Central memory CD8-positive, alpha-beta T cell (primary cell): ENCODE measurements around the gene PTP4A1.
A peak's percentile ranks its signal among the peaks of the same experiment; 100 is the strongest.

ENCODE experiments used
- ATAC-seq: fragments of 150-1000 bp; cut with Tn5 transposase; replicated peaks from 2 replicates; pipeline ENCODE4 v1.10.0; 2022; ENCODE audit warnings: mild to moderate bottlenecking, moderate FRiP score, moderate number of reproducible peaks; ENCODE audit not compliant: poor library complexity, severe bottlenecking; ENCODE audit errors: extremely low read depth
- DNase-seq, 2 donors: peaks; one replicate each; pipeline ENCODE4 v3.0.0; 2021; ENCODE audit warnings: low spot score in 2 of 2
- H3K27ac Mint-ChIP-seq: one replicate; pipeline ENCODE4 v1.8.0; 2022; ENCODE audit warnings: low read depth, mild to moderate bottlenecking, moderate library complexity, mixed read lengths
- H3K27me3 Mint-ChIP-seq: one replicate; pipeline ENCODE4 v1.8.0; 2022; ENCODE audit warnings: mixed read lengths
- H3K36me3 Mint-ChIP-seq: one replicate; pipeline ENCODE4 v1.8.0; 2022; ENCODE audit warnings: mild to moderate bottlenecking, moderate library complexity, mixed read lengths; ENCODE audit not compliant: insufficient read depth
- H3K4me1 Mint-ChIP-seq: one replicate; pipeline ENCODE4 v1.8.0; 2022; ENCODE audit warnings: mixed read lengths
- H3K4me3 Mint-ChIP-seq: one replicate; pipeline ENCODE4 v1.8.0; 2022; ENCODE audit warnings: mild to moderate bottlenecking, moderate library complexity, mixed read lengths
- H3K9me3 Mint-ChIP-seq: one replicate; pipeline ENCODE4 v1.8.0; 2022; ENCODE audit warnings: mixed read lengths

PTP4A1 gene

DNA sequence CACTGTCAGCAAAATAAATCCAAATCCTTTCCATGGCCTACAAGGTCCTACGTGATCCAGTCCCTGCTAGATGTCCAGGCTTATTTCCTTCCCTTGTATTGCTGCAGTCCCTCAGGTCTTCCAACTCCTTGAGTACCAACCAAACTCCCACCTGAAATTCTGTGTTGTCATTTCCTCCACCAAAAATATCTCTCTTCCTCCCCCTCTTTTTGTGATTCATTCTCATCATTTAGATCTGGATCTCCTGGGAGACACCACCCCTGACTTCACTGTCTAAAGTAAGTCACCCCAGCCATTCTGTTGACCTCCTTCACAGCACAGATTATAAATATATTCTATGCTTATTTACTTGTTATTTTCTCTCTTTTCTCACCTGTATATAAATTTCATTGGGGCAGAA lies 9.0 kb upstream of the PTP4A1 start:
- no peak for ATAC-seq
- Mint-ChIP-seq H3K27ac (no peak overlapping the region), H3K4me3 (no peak overlapping the region), H3K9me3 (no peaks in the 10 kb centered on the region), H3K27me3 (peaks cover 18% of the 10 kb centered on the region), H3K36me3 (no peaks in the 10 kb centered on the region), H3K4me1 (no peaks in the 10 kb centered on the region)
- no peak for DNase-seq

DNA sequence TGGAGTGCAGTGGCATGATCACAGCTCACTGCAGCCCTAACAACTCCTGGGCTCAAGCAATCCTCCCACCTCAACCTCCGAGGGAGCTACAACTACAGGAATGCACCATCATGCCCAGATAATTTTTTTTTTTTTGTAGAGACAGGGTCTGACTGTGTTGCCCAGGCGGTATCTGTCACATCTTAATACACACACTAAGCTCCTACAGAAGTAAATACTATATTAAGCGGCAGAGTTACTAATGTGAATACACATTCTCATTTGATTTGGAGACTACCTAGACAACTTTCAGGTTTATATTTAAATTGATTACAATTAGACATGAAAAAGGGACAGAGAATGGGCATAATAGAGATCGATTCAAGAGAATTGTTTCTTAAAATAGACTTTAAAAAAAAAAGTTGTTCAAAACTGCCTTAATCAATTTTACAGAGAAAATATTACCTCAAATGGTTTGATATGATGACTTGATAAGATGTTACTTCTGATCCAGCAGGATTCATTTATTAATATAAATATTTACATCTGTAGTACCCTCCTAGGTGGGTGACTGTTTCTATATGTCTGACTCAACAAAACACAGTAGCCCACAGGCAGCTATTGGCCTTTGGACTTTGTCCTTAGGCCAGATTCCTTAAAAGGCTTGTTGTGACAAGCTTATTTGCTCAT lies 7.1 kb upstream of the PTP4A1 start:
- ATAC-seq = no peak
- no peak overlapping the region for H3K4me3 Mint-ChIP-seq
- no peak for DNase-seq
- H3K4me1 Mint-ChIP-seq = no peaks in the 10 kb centered on the region
- no peak overlapping the region for H3K27ac Mint-ChIP-seq
- peaks cover 8% of the 10 kb centered on the region for H3K27me3 Mint-ChIP-seq
- H3K9me3 Mint-ChIP-seq = no peaks in the 10 kb centered on the region
- H3K36me3 Mint-ChIP-seq = no peaks in the 10 kb centered on the region

- no peaks in the 10 kb centered on the region for H3K9me3 Mint-ChIP-seq
- no peak for DNase-seq
- no peaks in the 10 kb centered on the region for H3K36me3 Mint-ChIP-seq
- H3K4me1 Mint-ChIP-seq = no peaks in the 10 kb centered on the region
- no peak for ATAC-seq
- H3K27me3 Mint-ChIP-seq = peaks cover 8% of the 10 kb centered on the region
- no peak overlapping the region for H3K4me3 Mint-ChIP-seq
- H3K27ac Mint-ChIP-seq = no peak overlapping the region
These were observed 6.3 kb upstream of the PTP4A1 start for GRCh38 chr6:63565727-63566596.

DNA sequence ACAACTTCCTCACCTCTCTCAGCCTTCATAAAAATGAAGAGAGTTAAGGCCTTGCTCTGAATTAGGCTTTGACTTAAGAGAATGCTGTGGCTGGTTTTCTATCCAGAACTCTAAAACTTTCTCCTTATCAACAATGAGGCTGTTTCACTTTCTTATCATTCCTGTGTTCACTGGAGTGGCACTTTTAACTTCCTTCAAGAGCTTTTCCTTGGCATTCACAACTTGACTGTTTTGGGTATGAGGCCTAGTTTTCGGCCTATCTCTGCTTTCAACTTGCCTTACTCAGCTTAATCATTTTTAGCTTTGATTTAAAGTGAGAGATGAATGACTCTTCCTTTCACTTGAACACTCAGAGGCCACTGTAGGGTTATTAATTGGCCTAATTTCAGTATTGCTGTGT lies 4.3 kb upstream of the PTP4A1 start:
- Mint-ChIP-seq H3K27ac (no peak overlapping the region), H3K36me3 (peaks cover 7% of the 10 kb centered on the region), H3K4me1 (peaks cover 11% of the 10 kb centered on the region), H3K27me3 (peaks cover 8% of the 10 kb centered on the region), H3K4me3 (no peak overlapping the region), H3K9me3 (no peaks in the 10 kb centered on the region)
- no peak for ATAC-seq
- no peak for DNase-seq

DNA sequence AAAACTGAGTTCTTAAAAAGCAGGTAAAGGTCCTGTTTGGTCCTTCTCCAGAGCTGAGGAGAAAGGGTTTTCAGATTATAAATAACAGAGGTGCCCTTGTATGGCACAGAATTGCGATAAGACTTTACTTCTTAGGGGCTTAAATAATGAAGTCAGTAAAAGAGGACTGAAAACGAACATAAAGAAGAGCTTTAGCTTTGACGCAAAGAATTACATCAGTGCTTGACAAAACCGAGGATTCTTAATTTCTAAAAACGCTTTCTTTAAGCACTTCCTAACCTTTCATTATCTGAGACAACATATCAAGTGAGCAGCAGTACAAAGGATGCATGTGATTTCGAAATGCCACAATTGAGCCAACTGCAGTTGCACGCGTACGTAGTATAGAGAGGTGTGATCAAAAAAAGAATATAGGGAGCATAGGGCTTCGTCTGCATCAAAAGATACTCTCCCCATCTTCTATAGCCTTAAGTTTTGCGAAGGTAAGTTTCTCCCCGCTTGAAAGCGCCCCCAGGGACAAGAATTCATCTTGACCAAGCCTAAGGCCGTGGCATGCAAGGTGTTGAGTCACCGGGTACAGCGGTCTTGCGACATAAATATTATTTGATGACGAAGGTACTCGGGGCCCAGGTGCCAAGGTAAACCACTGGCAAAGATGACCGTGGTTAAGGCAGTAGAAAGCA lies 778 bp upstream of the PTP4A1 start:
- H3K36me3 Mint-ChIP-seq = peaks cover 19% of the 10 kb centered on the region
- DNase-seq = no peak
- peak overlapping the region; percentile 90 for H3K27ac Mint-ChIP-seq
- no peak for ATAC-seq
- H3K9me3 Mint-ChIP-seq = no peaks in the 10 kb centered on the region
- peak overlapping the region; percentile 88 for H3K4me3 Mint-ChIP-seq
- no peaks in the 10 kb centered on the region for H3K27me3 Mint-ChIP-seq
- peaks cover 30% of the 10 kb centered on the region for H3K4me1 Mint-ChIP-seq

GRCh38 chr6:63572747-63573075 lies 431 bp downstream of the PTP4A1 start:
- Mint-ChIP-seq H3K4me3 (peak overlapping the region; percentile 88), H3K27ac (peak overlapping the region; percentile 90), H3K27me3 (no peaks in the 10 kb centered on the region), H3K9me3 (no peaks in the 10 kb centered on the region), H3K36me3 (peaks cover 27% of the 10 kb centered on the region), H3K4me1 (peaks cover 30% of the 10 kb centered on the region)
- peak; percentile 2 for ATAC-seq
- DNase-seq = no peak

GRCh38 chr6:63573076-63573898 lies 1.0 kb downstream of the PTP4A1 start:
- H3K9me3 Mint-ChIP-seq = no peaks in the 10 kb centered on the region
- peak; percentile 45 for ATAC-seq
- H3K27me3 Mint-ChIP-seq = no peaks in the 10 kb centered on the region
- peak overlapping the region; percentile 88 for H3K4me3 Mint-ChIP-seq
- peak overlapping the region; percentile 90 for H3K27ac Mint-ChIP-seq
- peaks cover 33% of the 10 kb centered on the region for H3K36me3 Mint-ChIP-seq
- H3K4me1 Mint-ChIP-seq = peaks cover 30% of the 10 kb centered on the region
- DNase-seq = peak; percentile 51 to 58

DNA sequence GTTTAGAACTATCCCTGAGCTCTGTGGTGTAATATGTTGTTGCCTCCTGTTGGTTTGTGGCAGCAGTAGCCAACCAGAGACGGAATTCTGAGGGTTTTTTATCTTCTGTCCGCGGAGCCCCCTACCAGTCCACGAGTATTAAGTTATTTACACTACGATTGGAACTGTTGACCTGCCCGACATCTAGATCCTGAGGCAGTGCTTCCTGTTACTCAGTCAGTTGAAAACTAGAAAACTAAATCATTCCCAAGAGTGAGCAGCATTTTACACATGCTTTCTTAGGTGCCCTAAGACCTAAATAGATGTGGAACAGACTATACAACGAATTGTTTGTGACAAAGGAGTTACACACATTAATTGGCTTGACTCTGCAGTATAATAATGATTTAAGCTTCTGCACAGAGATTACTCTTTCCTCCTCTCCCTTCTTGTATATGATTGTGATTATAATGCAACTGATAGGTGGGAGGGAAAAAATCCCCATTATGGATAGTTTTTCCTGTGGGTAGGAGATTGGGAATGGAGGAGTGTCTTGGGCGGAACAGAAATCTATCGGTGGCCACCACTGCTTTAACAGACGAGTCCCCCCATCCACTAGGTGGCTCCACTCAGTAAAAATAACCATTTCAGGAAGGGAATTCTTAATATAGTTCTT lies 1.7 kb downstream of the PTP4A1 start:
- no peaks in the 10 kb centered on the region for H3K27me3 Mint-ChIP-seq
- no peaks in the 10 kb centered on the region for H3K9me3 Mint-ChIP-seq
- DNase-seq = peak in 1 of 2 donors; percentile 24
- peaks cover 36% of the 10 kb centered on the region for H3K36me3 Mint-ChIP-seq
- H3K4me3 Mint-ChIP-seq = peak overlapping the region; percentile 88
- H3K4me1 Mint-ChIP-seq = peaks cover 30% of the 10 kb centered on the region
- H3K27ac Mint-ChIP-seq = peak overlapping the region; percentile 90
- no peak for ATAC-seq

DNA sequence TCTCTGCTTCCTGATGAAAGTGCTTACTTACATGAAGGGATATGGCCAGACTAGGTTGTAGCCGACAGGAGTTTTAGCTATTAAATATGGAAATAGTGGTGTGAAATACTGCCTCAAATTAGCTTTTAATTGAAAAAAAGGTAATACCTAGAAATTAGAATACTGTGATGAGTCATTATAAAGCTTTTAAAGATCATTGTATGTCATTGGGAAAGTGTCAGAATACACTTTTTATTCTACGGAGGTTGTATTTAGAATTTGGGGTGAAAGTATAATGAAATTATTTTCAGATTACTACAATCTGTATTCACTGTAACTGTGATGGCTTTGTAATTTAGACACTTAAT lies 2.2 kb downstream of the PTP4A1 start:
- Mint-ChIP-seq H3K27me3 (no peaks in the 10 kb centered on the region), H3K4me1 (peaks cover 30% of the 10 kb centered on the region), H3K9me3 (no peaks in the 10 kb centered on the region), H3K27ac (peak overlapping the region; percentile 90), H3K4me3 (peak overlapping the region; percentile 88), H3K36me3 (peaks cover 40% of the 10 kb centered on the region)
- DNase-seq = no peak
- ATAC-seq = no peak

DNA sequence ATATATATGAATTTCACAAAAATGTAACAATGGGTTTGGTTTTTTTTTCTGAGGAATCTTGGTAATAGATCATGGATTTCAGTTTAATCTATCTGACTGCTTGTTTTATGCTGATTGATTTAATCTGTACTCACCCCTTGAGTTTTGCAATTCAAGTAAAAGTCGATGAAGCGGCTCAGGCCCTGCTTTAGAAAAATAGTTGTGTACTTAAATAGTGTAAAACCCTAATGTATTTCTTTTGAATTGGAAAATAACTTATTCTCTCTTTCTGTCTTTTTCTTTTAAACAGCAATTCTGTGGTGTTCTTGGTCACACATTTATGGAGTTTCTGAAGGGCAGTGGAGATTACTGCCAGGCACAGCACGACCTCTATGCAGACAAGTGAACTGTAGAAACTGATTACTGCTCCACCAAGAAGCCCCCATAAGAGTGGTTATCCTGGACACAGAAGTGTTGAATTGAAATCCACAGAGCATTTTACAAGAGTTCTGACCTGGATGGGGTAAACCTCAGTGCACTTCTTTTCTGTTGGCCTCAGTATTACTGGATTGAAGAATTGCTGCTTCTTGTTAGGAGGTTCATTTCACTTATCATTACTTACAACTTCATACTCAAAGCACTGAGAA lies 4.0 kb downstream of the PTP4A1 start:
- Mint-ChIP-seq H3K4me3 (no peak overlapping the region), H3K36me3 (peaks cover 57% of the 10 kb centered on the region), H3K9me3 (no peaks in the 10 kb centered on the region), H3K4me1 (peaks cover 30% of the 10 kb centered on the region), H3K27ac (no peak overlapping the region), H3K27me3 (no peaks in the 10 kb centered on the region)
- no peak for ATAC-seq
- no peak for DNase-seq

GRCh38 chr6:63576985-63577712 lies 4.9 kb downstream of the PTP4A1 start:
- Mint-ChIP-seq H3K27ac (no peak overlapping the region), H3K4me1 (peaks cover 22% of the 10 kb centered on the region), H3K9me3 (no peaks in the 10 kb centered on the region), H3K4me3 (no peak overlapping the region), H3K27me3 (no peaks in the 10 kb centered on the region), H3K36me3 (peaks cover 59% of the 10 kb centered on the region)
- ATAC-seq = no peak
- no peak for DNase-seq
